Adrenal gland (tissue), 5 donors: ENCODE results near the gene ABCC3.

Experiments used
- POLR2A ChIP-seq, 2 donors: fragments of 450-650 bp; IDR thresholded peaks; one replicate each; pipeline ENCODE4 v1.6.1; 2017; ENCODE audit warnings: antibody characterized with exemption in 2 of 2, mild to moderate bottlenecking in 2 of 2, moderate library complexity in 1 of 2
- TF ChIP-seq, protein P1 (sequence below), 6 experiments: fragments of 450-650 bp in 4 of 6; fragments of 200-600 bp in 2 of 6; sonication (generic) in 1 of 6; IDR thresholded peaks; 1 replicate in 5 of 6; 2 replicates in 1 of 6; pipeline versions ENCODE4 v1.5.1 to v1.8.0; 2016 to 2021; ENCODE audit warnings: antibody characterized with exemption in 6 of 6, mild to moderate bottlenecking in 2 of 6, moderate library complexity in 1 of 6
- donor health status: DM: no; HTN: no; CAD: no.

DNA sequence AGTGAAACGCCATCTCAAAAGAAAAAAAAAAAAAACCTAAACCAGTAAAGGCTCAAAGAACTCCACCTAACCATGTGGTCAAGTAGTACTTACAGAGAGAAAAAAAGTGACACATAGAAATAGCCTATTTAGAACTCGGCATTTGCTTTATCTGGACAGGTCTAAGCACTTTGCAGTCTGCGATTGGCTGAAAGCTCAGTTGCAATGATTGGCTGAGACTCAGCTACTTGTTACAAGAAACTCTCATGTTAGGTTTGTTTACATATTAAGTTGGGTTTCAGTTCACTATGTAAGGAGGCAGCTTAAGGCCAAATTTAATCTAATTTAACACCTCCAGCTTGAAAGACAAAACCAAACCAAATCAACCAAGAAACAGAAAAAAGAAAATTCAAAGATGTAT is 19.1 kb downstream of the ABCC3 start:
- TF ChIP-seq, protein P1, sequence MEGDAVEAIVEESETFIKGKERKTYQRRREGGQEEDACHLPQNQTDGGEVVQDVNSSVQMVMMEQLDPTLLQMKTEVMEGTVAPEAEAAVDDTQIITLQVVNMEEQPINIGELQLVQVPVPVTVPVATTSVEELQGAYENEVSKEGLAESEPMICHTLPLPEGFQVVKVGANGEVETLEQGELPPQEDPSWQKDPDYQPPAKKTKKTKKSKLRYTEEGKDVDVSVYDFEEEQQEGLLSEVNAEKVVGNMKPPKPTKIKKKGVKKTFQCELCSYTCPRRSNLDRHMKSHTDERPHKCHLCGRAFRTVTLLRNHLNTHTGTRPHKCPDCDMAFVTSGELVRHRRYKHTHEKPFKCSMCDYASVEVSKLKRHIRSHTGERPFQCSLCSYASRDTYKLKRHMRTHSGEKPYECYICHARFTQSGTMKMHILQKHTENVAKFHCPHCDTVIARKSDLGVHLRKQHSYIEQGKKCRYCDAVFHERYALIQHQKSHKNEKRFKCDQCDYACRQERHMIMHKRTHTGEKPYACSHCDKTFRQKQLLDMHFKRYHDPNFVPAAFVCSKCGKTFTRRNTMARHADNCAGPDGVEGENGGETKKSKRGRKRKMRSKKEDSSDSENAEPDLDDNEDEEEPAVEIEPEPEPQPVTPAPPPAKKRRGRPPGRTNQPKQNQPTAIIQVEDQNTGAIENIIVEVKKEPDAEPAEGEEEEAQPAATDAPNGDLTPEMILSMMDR (IDR thresholded peaks at IDR 0.05), result no peak
- TF ChIP-seq POLR2A (IDR thresholded peaks at IDR 0.05), result no peak
